ENCODE data around the gene NPR2. TPM values are rescaled to one million over a fixed set of nuclear protein-coding genes. Genes with fewer than 3 reads are reported as not detected.

The NPR2 gene
- total and polyA plus RNA-seq, 2 donors (not counting 3 experiments of a cell fraction or from before 2014, with no cell fraction given): 16.4 to 25.6 TPM

DNA sequence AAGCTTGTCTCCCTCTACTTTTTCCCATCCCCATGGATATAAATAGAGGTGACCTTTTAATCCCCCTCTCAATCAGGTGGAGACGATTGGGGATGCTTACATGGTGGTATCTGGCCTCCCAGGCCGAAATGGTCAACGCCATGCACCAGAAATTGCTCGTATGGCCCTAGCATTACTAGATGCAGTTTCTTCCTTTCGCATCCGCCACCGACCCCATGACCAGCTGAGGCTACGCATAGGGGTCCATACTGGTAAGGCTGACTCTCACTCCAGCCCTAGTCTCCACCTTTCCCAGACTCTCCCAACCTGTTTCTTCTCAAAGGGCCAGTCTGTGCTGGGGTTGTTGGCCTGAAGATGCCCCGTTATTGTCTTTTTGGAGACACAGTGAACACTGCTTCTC lies 17.0 kb downstream of the NPR2 start:
- Histone ChIP-seq H3K9ac (replicated peaks; ENCODE audit: extremely low read depth, insufficient read depth, low read length) (no peak overlapping the region), H4K20me1 (replicated peaks; ENCODE audit: control insufficient read depth, extremely low read depth, insufficient read depth, low read length) (no peaks in the 10 kb centered on the region), H3K27me3 (ENCODE audit: control insufficient read depth in 2 of 2, insufficient read depth in 2 of 2, low read length in 2 of 2) (no peaks in the 10 kb centered on the region), H3K9me3 (replicated peaks; ENCODE audit: control insufficient read depth, insufficient read depth, low read length) (no peaks in the 10 kb centered on the region), H3K79me2 (ENCODE audit: control insufficient read depth, insufficient read depth, low read length) (no peaks in the 10 kb centered on the region), H3K9me1 (replicated peaks; ENCODE audit: control insufficient read depth, extremely low read depth, insufficient read depth, low read length) (no peaks in the 10 kb centered on the region), H3K4me1 (ENCODE audit: control insufficient read depth, extremely low read depth, insufficient read depth, low read length) (peaks cover 14% of the 10 kb centered on the region), H3K4me2 (ENCODE audit: insufficient read depth, low read length) (no peak overlapping the region), H2AFZ (ENCODE audit: low read depth, low read length) (no peak overlapping the region), H3K36me3 (ENCODE audit: control insufficient read depth in 2 of 2, extremely low read depth in 1 of 2, insufficient read depth in 2 of 2, low read length in 2 of 2) (peaks cover 0 to 3% of the 10 kb centered on the region in 2 experiments), H3K4me3 (replicated peaks in 1 of 3; ENCODE audit: insufficient read depth in 1 of 3, low read depth in 1 of 3, low read length in 3 of 3) (no peak overlapping the region), H3K27ac (ENCODE audit: insufficient read depth, low read depth, low read length) (no peak overlapping the region)
- ChIA-PET POLR2A (no interaction called here), CTCF (interaction anchor here (0.8 to 1.4 kb wide), 2 partner anchors 18 kb away, joined by 3 to 4 read pairs; no protein-coding TSS in a partner anchor)
- no peak for DNase-seq (ENCODE audit: low read depth, low spot score)
- TF ChIP-seq, protein P1, sequence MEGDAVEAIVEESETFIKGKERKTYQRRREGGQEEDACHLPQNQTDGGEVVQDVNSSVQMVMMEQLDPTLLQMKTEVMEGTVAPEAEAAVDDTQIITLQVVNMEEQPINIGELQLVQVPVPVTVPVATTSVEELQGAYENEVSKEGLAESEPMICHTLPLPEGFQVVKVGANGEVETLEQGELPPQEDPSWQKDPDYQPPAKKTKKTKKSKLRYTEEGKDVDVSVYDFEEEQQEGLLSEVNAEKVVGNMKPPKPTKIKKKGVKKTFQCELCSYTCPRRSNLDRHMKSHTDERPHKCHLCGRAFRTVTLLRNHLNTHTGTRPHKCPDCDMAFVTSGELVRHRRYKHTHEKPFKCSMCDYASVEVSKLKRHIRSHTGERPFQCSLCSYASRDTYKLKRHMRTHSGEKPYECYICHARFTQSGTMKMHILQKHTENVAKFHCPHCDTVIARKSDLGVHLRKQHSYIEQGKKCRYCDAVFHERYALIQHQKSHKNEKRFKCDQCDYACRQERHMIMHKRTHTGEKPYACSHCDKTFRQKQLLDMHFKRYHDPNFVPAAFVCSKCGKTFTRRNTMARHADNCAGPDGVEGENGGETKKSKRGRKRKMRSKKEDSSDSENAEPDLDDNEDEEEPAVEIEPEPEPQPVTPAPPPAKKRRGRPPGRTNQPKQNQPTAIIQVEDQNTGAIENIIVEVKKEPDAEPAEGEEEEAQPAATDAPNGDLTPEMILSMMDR (IDR thresholded peaks at IDR 0.05; ENCODE audit: extremely low read depth in 1 of 2, insufficient read depth in 1 of 2, low read depth in 1 of 2, low read length in 2 of 2): no peak
- no peak for TF ChIP-seq POLR2A (IDR thresholded peaks at IDR 0.05; ENCODE audit: low read depth, low read length)
- TF ChIP-seq JUN (IDR thresholded peaks at IDR 0.05; ENCODE audit: borderline replicate concordance, insufficient read depth, insufficient read length, low read depth): no peak
- TF ChIP-seq GATA2 (IDR thresholded peaks at IDR 0.05; ENCODE audit: insufficient read depth, insufficient read length, low read depth, low read length): no peak
- TF ChIP-seq MYC (IDR thresholded peaks at IDR 0.05; ENCODE audit: low read depth, low read length): no peak
- no peak for TF ChIP-seq EZH2 (IDR thresholded peaks at IDR 0.05; ENCODE audit: borderline replicate concordance, low read depth, low read length, severe bottlenecking)
- no peak for TF ChIP-seq FOS (IDR thresholded peaks at IDR 0.05; ENCODE audit: borderline replicate concordance, insufficient read depth, low read length)
- no peak for TF ChIP-seq POLR2AphosphoS5 (IDR thresholded peaks at IDR 0.05; ENCODE audit: insufficient read depth, low read depth, low read length)
- TF ChIP-seq, protein P2, sequence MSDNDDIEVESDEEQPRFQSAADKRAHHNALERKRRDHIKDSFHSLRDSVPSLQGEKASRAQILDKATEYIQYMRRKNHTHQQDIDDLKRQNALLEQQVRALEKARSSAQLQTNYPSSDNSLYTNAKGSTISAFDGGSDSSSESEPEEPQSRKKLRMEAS (IDR thresholded peaks at IDR 0.05; ENCODE audit: insufficient read depth, insufficient read length): no peak
- intact Hi-C loops (cut with micrococcal nuclease): no loop called here
- no peak for FAIRE-seq
- no TSS peak for BruUV-seq (replicated peaks)
- dilution Hi-C loops (cut with MboI; ENCODE audit: extremely low pct_ligation_motif_present, low sequenced_read_pairs): no loop called here
